ENCODE data around the gene FGF18.

Gene FGF18

DNA sequence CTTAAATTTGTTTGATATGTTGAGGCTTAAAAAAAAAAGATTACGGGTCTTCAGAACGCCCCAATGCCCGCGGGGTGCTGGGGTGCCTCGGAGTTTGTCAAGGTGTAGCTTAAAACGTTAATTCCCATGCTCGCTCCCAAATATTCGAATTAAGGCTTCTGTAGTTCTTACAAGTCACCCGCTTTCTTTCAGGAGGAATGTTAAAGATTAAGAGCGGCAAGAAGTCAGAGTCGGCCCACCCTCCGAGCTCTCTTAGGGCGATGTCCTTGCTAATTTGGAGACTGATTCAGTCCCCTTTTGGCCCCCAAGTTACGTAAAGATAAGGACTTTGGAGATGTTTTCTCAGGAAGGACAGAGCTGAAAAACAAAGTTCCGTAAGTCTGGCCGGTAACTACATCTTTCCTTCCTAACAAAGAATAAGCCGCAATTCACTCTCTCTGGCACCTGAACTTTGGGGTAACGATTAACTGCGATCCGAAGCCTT is 32.5 kb upstream of the FGF18 start:
- Histone ChIP-seq H2BK5ac (ENCODE audit: low read length) (no peak overlapping the region), H2BK15ac (ENCODE audit: low read length) (no peak overlapping the region), H3K18ac (ENCODE audit: low read length) (peak overlapping the region; percentile 82), H3K4ac (ENCODE audit: low read length) (no peak overlapping the region), H3K4me1 (ENCODE audit: control insufficient read depth in 2 of 2, insufficient read depth in 1 of 2, low read depth in 1 of 2, low read length in 2 of 2) (peaks cover 1 to 12% of the 10 kb centered on the region in 2 donors), H3K4me3 (ENCODE audit: low read length in 2 of 2) (peak overlapping the region; percentile 86 to 90), H3K4me2 (ENCODE audit: insufficient read depth, low read length, poor library complexity, severe bottlenecking) (peak overlapping the region; percentile 66), H3K9ac (ENCODE audit: low read depth, low read length, poor library complexity) (peak overlapping the region; percentile 87), H2BK12ac (ENCODE audit: low read length) (no peak overlapping the region), H2AK5ac (ENCODE audit: low read depth, low read length) (no peak overlapping the region), H2BK120ac (ENCODE audit: low read depth, low read length) (no peak overlapping the region), H2AFZ (ENCODE audit: low read length) (peak overlapping the region; percentile 86), H3K79me1 (ENCODE audit: low read depth, low read length) (peaks cover 1% of the 10 kb centered on the region), H3K27ac (replicated peaks; ENCODE audit: low read length) (peak overlapping the region; percentile 75), H3K14ac (ENCODE audit: low read length) (no peak overlapping the region), H3K27me3 (ENCODE audit: control insufficient read depth in 3 of 3, insufficient read depth in 3 of 3, low read depth in 1 of 3, low read length in 3 of 3) (no peaks in the 10 kb centered on the region), H4K8ac (ENCODE audit: low read depth, low read length) (peak overlapping the region; percentile 53), H3K36me3 (replicated peaks in 1 of 2; ENCODE audit: control insufficient read depth in 2 of 2, insufficient read depth in 2 of 2, low read length in 2 of 2) (peaks cover 11 to 34% of the 10 kb centered on the region in 2 donors), H3K9me3 (replicated peaks in 1 of 2; ENCODE audit: control insufficient read depth in 2 of 2, insufficient read depth in 1 of 2, low read depth in 1 of 2, low read length in 2 of 2) (no peaks in the 10 kb centered on the region), H4K91ac (ENCODE audit: low read depth, low read length, poor library complexity) (no peak overlapping the region), H3K23ac (ENCODE audit: low read depth, low read length, poor library complexity) (peak overlapping the region; percentile 94)
- WGBS, 2 donors (ENCODE audit: extremely low coverage in 2 of 2, insufficient read length in 2 of 2, insufficient replicate concordance in 1 of 2), result no CpG with 5 or more reads among the region's 20 CpGs
- no peak for DNase-seq (ENCODE audit: low spot score)

DNA sequence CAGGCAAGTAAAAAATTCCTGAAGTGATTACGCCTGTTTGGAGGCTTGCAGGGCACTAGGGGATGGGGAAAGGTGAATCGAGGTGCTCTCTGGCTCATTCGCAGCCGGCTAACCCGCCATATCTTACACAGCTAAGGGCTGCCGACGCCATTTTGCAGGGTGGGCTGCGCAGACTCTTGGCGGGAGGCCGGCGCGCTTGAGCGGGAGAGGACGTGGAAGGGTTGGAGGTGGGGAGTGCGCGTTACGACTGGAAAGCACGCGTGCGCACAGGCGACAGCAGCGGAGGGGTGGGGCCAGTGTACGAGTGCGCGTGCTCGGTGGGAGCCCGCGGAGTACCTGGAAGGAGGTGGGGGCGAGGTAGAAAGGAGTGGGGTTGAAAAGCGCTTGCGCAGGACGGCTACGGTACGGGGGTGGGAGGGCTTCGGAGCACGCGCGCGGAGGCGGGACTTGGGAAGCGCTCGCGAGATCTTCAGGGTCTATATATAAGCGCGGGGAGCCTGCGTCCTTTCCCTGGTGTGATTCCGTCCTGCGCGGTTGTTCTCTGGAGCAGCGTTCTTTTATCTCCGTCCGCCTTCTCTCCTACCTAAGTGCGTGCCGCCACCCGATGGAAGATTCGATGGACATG is 32.0 kb upstream of the FGF18 start, which contains the start of gene NPM1:
Gene NPM1 (plus strand): TSS at position 505 of the 625 bp plus-strand sequence. CDS start 100 bp downstream, at position 605.
- Histone ChIP-seq H2BK15ac (ENCODE audit: low read length) (no peak within 1 kb of the TSS), H3K4me2 (ENCODE audit: insufficient read depth, low read length, poor library complexity, severe bottlenecking) (peak within 1 kb of the TSS; percentile 70), H3K4ac (ENCODE audit: low read length) (peak within 1 kb of the TSS; percentile 26), H3K23ac (ENCODE audit: low read depth, low read length, poor library complexity) (peak within 1 kb of the TSS; percentile 98), H3K27ac (replicated peaks; ENCODE audit: low read length) (peak within 1 kb of the TSS; percentile 75), H3K9ac (ENCODE audit: low read depth, low read length, poor library complexity) (peak within 1 kb of the TSS; percentile 94), H2BK120ac (ENCODE audit: low read depth, low read length) (peak within 1 kb of the TSS; percentile 75), H3K27me3 (ENCODE audit: control insufficient read depth in 3 of 3, insufficient read depth in 3 of 3, low read depth in 1 of 3, low read length in 3 of 3) (no peaks in the 10 kb centered on the region), H4K91ac (ENCODE audit: low read depth, low read length, poor library complexity) (no peak within 1 kb of the TSS), H3K4me1 (ENCODE audit: control insufficient read depth in 2 of 2, insufficient read depth in 1 of 2, low read depth in 1 of 2, low read length in 2 of 2) (peaks cover 1 to 12% of the 10 kb centered on the region in 2 donors), H4K8ac (ENCODE audit: low read depth, low read length) (peak within 1 kb of the TSS; percentile 53), H2BK5ac (ENCODE audit: low read length) (peak within 1 kb of the TSS; percentile 90), H2BK12ac (ENCODE audit: low read length) (no peak within 1 kb of the TSS), H3K9me3 (replicated peaks in 1 of 2; ENCODE audit: control insufficient read depth in 2 of 2, insufficient read depth in 1 of 2, low read depth in 1 of 2, low read length in 2 of 2) (no peaks in the 10 kb centered on the region), H2AFZ (ENCODE audit: low read length) (peak within 1 kb of the TSS; percentile 86), H3K4me3 (ENCODE audit: low read length in 2 of 2) (peak within 1 kb of the TSS; percentile 90 to 99), H3K36me3 (replicated peaks in 1 of 2; ENCODE audit: control insufficient read depth in 2 of 2, insufficient read depth in 2 of 2, low read length in 2 of 2) (peaks cover 16 to 40% of the 10 kb centered on the region in 2 donors), H3K14ac (ENCODE audit: low read length) (no peak within 1 kb of the TSS), H2AK5ac (ENCODE audit: low read depth, low read length) (peak within 1 kb of the TSS; percentile 76), H3K79me1 (ENCODE audit: low read depth, low read length) (peaks cover 1% of the 10 kb centered on the region), H3K18ac (ENCODE audit: low read length) (peak within 1 kb of the TSS; percentile 99)
- peak; percentile 97 for DNase-seq (ENCODE audit: low spot score)
- WGBS, 2 donors (ENCODE audit: extremely low coverage in 2 of 2, insufficient read length in 2 of 2, insufficient replicate concordance in 1 of 2), result no CpG with 5 or more reads among the region's 56 CpGs

DNA sequence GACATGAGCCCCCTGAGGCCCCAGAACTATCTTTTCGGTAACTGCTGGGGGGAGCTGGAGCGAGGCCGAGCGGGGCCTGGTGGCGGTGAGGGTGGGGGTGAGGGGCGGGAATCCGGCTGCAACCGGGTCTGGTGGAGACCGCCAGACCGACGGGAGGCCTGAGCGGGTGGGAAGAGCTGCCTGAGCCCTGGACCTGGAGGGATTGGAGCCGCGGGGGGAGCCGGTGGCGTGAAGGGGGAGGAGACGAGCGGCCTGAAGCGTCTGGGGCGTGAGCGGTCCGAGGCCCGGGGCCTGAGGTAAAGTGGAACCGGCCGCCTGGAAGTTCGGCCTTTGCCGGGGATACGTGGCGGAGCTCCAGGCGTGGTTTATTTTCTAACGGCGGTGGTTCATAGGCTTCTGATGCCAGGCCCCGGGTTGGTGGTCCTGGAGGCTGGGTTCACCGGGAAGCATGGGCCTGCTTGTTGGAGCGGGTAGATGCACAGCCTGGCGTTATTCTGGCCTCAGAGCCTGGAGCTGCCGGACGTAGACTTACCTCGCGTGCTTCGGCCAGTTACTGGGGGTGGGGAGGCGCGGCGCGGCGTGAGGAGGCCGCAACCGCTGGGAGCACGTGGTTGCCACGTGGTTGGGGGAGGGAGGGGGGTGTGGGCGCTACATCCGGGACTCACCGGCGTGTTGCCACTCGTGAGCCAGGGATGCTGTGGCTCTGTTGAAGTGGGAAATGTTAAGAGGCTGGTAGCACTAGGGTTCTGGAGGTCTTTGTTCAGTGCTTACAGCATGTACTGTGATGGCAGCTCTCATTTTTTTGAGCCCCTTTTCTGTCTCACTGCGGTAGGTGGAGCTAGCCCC is 31.3 kb upstream of the FGF18 start:
- Histone ChIP-seq H3K36me3 (replicated peaks in 1 of 2; ENCODE audit: control insufficient read depth in 2 of 2, insufficient read depth in 2 of 2, low read length in 2 of 2) (peaks cover 16 to 47% of the 10 kb centered on the region in 2 donors), H2AK5ac (ENCODE audit: low read depth, low read length) (peak overlapping the region; percentile 76), H2AFZ (ENCODE audit: low read length) (peak overlapping the region; percentile 55), H3K79me1 (ENCODE audit: low read depth, low read length) (peaks cover 1% of the 10 kb centered on the region), H3K18ac (ENCODE audit: low read length) (peak overlapping the region; percentile 99), H3K4me2 (ENCODE audit: insufficient read depth, low read length, poor library complexity, severe bottlenecking) (peak overlapping the region; percentile 70), H3K27me3 (ENCODE audit: control insufficient read depth in 3 of 3, insufficient read depth in 3 of 3, low read depth in 1 of 3, low read length in 3 of 3) (no peaks in the 10 kb centered on the region), H3K4me1 (ENCODE audit: control insufficient read depth in 2 of 2, insufficient read depth in 1 of 2, low read depth in 1 of 2, low read length in 2 of 2) (peaks cover 1 to 12% of the 10 kb centered on the region in 2 donors), H2BK5ac (ENCODE audit: low read length) (peak overlapping the region; percentile 90), H2BK12ac (ENCODE audit: low read length) (no peak overlapping the region), H3K27ac (replicated peaks; ENCODE audit: low read length) (peak overlapping the region; percentile 74), H3K4me3 (ENCODE audit: low read length in 2 of 2) (peak overlapping the region; percentile 90 to 99), H3K4ac (ENCODE audit: low read length) (peak overlapping the region; percentile 26), H3K23ac (ENCODE audit: low read depth, low read length, poor library complexity) (peak overlapping the region; percentile 98), H3K14ac (ENCODE audit: low read length) (no peak overlapping the region), H2BK15ac (ENCODE audit: low read length) (no peak overlapping the region), H2BK120ac (ENCODE audit: low read depth, low read length) (peak overlapping the region; percentile 75), H4K91ac (ENCODE audit: low read depth, low read length, poor library complexity) (no peak overlapping the region), H3K9ac (ENCODE audit: low read depth, low read length, poor library complexity) (peak overlapping the region; percentile 94), H3K9me3 (replicated peaks in 1 of 2; ENCODE audit: control insufficient read depth in 2 of 2, insufficient read depth in 1 of 2, low read depth in 1 of 2, low read length in 2 of 2) (no peaks in the 10 kb centered on the region), H4K8ac (ENCODE audit: low read depth, low read length) (no peak overlapping the region)
- whole genome bisulfite sequencing, 2 donors (ENCODE audit: extremely low coverage in 2 of 2, insufficient read length in 2 of 2, insufficient replicate concordance in 1 of 2), result no CpG with 5 or more reads among the region's 56 CpGs
- DNase-seq (ENCODE audit: low spot score), result peak; percentile 58

DNA sequence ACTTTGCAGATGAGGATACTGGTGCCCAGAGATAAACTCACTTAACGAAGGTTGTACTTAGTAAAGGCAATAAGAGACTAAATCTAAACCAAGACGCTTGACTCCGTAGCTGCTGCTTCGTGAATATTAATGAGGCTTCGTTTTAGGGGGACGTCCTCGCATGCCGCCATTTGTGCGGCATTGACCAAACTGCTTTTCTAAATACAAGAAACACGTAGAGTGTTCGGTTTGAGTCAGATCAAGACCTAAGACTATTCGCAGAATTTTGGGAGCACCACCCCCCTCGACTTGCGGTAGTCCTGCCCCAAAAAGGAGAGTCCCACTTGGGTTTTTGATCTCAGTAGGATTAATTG is 30.7 kb upstream of the FGF18 start:
- H2BK120ac ChIP-seq (ENCODE audit: low read depth, low read length), result no peak overlapping the region
- no peak overlapping the region for H3K14ac ChIP-seq (ENCODE audit: low read length)
- peaks cover 1 to 12% of the 10 kb centered on the region in 2 donors for H3K4me1 ChIP-seq (ENCODE audit: control insufficient read depth in 2 of 2, insufficient read depth in 1 of 2, low read depth in 1 of 2, low read length in 2 of 2)
- H2BK5ac ChIP-seq (ENCODE audit: low read length), result peak overlapping the region; percentile 90
- H4K8ac ChIP-seq (ENCODE audit: low read depth, low read length), result no peak overlapping the region
- H3K9ac ChIP-seq (ENCODE audit: low read depth, low read length, poor library complexity), result no peak overlapping the region
- no peak overlapping the region for H4K91ac ChIP-seq (ENCODE audit: low read depth, low read length, poor library complexity)
- no CpG with 5 or more reads among the region's 14 CpGs for WGBS, 2 donors (ENCODE audit: extremely low coverage in 2 of 2, insufficient read length in 2 of 2, insufficient replicate concordance in 1 of 2)
- H3K9me3 ChIP-seq (replicated peaks in 1 of 2; ENCODE audit: control insufficient read depth in 2 of 2, insufficient read depth in 1 of 2, low read depth in 1 of 2, low read length in 2 of 2), result no peaks in the 10 kb centered on the region
- peaks cover 1% of the 10 kb centered on the region for H3K79me1 ChIP-seq (ENCODE audit: low read depth, low read length)
- no peak overlapping the region for H3K27ac ChIP-seq (replicated peaks; ENCODE audit: low read length)
- no peak overlapping the region for H3K23ac ChIP-seq (ENCODE audit: low read depth, low read length, poor library complexity)
- no peak overlapping the region for H3K18ac ChIP-seq (ENCODE audit: low read length)
- no peak overlapping the region for H2AK5ac ChIP-seq (ENCODE audit: low read depth, low read length)
- H2BK15ac ChIP-seq (ENCODE audit: low read length), result no peak overlapping the region
- peak overlapping the region; percentile 90 to 99 for H3K4me3 ChIP-seq (ENCODE audit: low read length in 2 of 2)
- H3K36me3 ChIP-seq (replicated peaks in 1 of 2; ENCODE audit: control insufficient read depth in 2 of 2, insufficient read depth in 2 of 2, low read length in 2 of 2), result peaks cover 19 to 53% of the 10 kb centered on the region in 2 donors
- no peak overlapping the region for H2AFZ ChIP-seq (ENCODE audit: low read length)
- no peak for DNase-seq (ENCODE audit: low spot score)
- no peak overlapping the region for H2BK12ac ChIP-seq (ENCODE audit: low read length)
- no peak overlapping the region for H3K4ac ChIP-seq (ENCODE audit: low read length)
- H3K4me2 ChIP-seq (ENCODE audit: insufficient read depth, low read length, poor library complexity, severe bottlenecking), result peak overlapping the region; percentile 70
- H3K27me3 ChIP-seq (ENCODE audit: control insufficient read depth in 3 of 3, insufficient read depth in 3 of 3, low read depth in 1 of 3, low read length in 3 of 3), result no peaks in the 10 kb centered on the region
